Endothelial cell (in vitro differentiated cells): ENCODE measurements around the gene MED27. TPM values are rescaled to one million over a fixed set of nuclear protein-coding genes. Genes with fewer than 3 reads are reported as not detected.

Experiments used
- DNase-seq: peaks from one replicate; pipeline ENCODE4 v3.0.0; 2021; ENCODE audit warnings: low spot score
- H3K27ac Mint-ChIP-seq: one replicate; pipeline ENCODE4 v1.8.0; 2021; ENCODE audit warnings: mixed read lengths, inconsistent platforms; ENCODE audit not compliant: unreplicated experiment
- H3K27me3 Mint-ChIP-seq: one replicate; pipeline ENCODE4 v1.8.0; 2021; ENCODE audit warnings: mild to moderate bottlenecking, moderate library complexity, mixed read lengths, inconsistent platforms; ENCODE audit not compliant: unreplicated experiment
- H3K36me3 Mint-ChIP-seq: one replicate; pipeline ENCODE4 v1.8.0; 2021; ENCODE audit warnings: mild to moderate bottlenecking, low read depth, mixed read lengths, inconsistent platforms; ENCODE audit not compliant: unreplicated experiment
- H3K4me1 Mint-ChIP-seq: one replicate; pipeline ENCODE4 v1.8.0; 2021; ENCODE audit warnings: mild to moderate bottlenecking, mixed read lengths, inconsistent platforms; ENCODE audit not compliant: unreplicated experiment
- H3K4me3 Mint-ChIP-seq: one replicate; pipeline ENCODE4 v1.8.0; 2021; ENCODE audit warnings: mild to moderate bottlenecking, mixed read lengths, inconsistent platforms; ENCODE audit not compliant: unreplicated experiment
- H3K9me3 Mint-ChIP-seq: one replicate; pipeline ENCODE4 v1.8.0; 2021; ENCODE audit warnings: mixed read lengths, inconsistent platforms; ENCODE audit not compliant: unreplicated experiment
- CTCF ChIP-seq: fragments of 200-600 bp; sonication (generic); IDR thresholded peaks from one replicate; pipeline ENCODE4 v1.5.0; 2021; ENCODE audit warnings: antibody characterized with exemption; ENCODE audit not compliant: unreplicated experiment
- total RNA-seq: library from RNA; stranded (reverse); fragmentation: NEBNext Ultra II Directional; extraction: Animal tissue kit (Norgen Biotek cat#: 25700); gene quantifications from one replicate; pipeline ENCODE4 v1.2.1, GENCODE V29; 2021; ENCODE audit not compliant: unreplicated experiment

Gene MED27
- total RNA-seq, 1 donor from 2014 or later, result 24.0 TPM

GRCh38 chr9:131965103-131965502 is 114.6 kb downstream of the MED27 start:
- Mint-ChIP-seq H3K4me3 (no peak overlapping the region), H3K4me1 (peaks cover 31% of the 10 kb centered on the region), H3K27ac (no peak overlapping the region), H3K27me3 (peaks cover 5% of the 10 kb centered on the region), H3K36me3 (peaks cover 8% of the 10 kb centered on the region), H3K9me3 (no peaks in the 10 kb centered on the region)
- no peak for TF ChIP-seq CTCF
- no peak for DNase-seq

GRCh38 chr9:131963072-131964030 is 116.3 kb downstream of the MED27 start:
- DNase-seq, result no peak
- H3K27me3 Mint-ChIP-seq, result peaks cover 5% of the 10 kb centered on the region
- H3K4me1 Mint-ChIP-seq, result peaks cover 31% of the 10 kb centered on the region
- H3K36me3 Mint-ChIP-seq, result peaks cover 8% of the 10 kb centered on the region
- TF ChIP-seq CTCF, result no peak
- no peak overlapping the region for H3K27ac Mint-ChIP-seq
- H3K4me3 Mint-ChIP-seq, result no peak overlapping the region
- H3K9me3 Mint-ChIP-seq, result no peaks in the 10 kb centered on the region

GRCh38 chr9:131961496-131961880 is 118.2 kb downstream of the MED27 start:
- peaks cover 5% of the 10 kb centered on the region for H3K27me3 Mint-ChIP-seq
- no peak for TF ChIP-seq CTCF
- peaks cover 23% of the 10 kb centered on the region for H3K4me1 Mint-ChIP-seq
- no peak overlapping the region for H3K4me3 Mint-ChIP-seq
- no peaks in the 10 kb centered on the region for H3K9me3 Mint-ChIP-seq
- peaks cover 8% of the 10 kb centered on the region for H3K36me3 Mint-ChIP-seq
- no peak overlapping the region for H3K27ac Mint-ChIP-seq
- no peak for DNase-seq

- no peak for DNase-seq
- no peak overlapping the region for H3K27ac Mint-ChIP-seq
- peaks cover 22% of the 10 kb centered on the region for H3K4me1 Mint-ChIP-seq
- H3K4me3 Mint-ChIP-seq, result no peak overlapping the region
- H3K36me3 Mint-ChIP-seq, result peaks cover 8% of the 10 kb centered on the region
- TF ChIP-seq CTCF, result no peak
- peaks cover 5% of the 10 kb centered on the region for H3K27me3 Mint-ChIP-seq
- no peaks in the 10 kb centered on the region for H3K9me3 Mint-ChIP-seq
Observed at GRCh38 chr9:131960851-131961495, 118.7 kb downstream of the MED27 start.

GRCh38 chr9:131960311-131960710 is 119.4 kb downstream of the MED27 start:
- H3K36me3 Mint-ChIP-seq, result peaks cover 8% of the 10 kb centered on the region

More at GRCh38 chr9:131960311-131960710, 119.4 kb downstream of the MED27 start:
- no peak for DNase-seq
- no peak overlapping the region for H3K27ac Mint-ChIP-seq
- no peaks in the 10 kb centered on the region for H3K9me3 Mint-ChIP-seq
- H3K4me3 Mint-ChIP-seq, result no peak overlapping the region
- peaks cover 5% of the 10 kb centered on the region for H3K27me3 Mint-ChIP-seq
- peaks cover 15% of the 10 kb centered on the region for H3K4me1 Mint-ChIP-seq
- no peak for TF ChIP-seq CTCF
